ENCODE results near the gene MSMO1.

- TF ChIP-seq POLR2AphosphoS5 (IDR thresholded peaks at IDR 0.05; ENCODE audit: insufficient read depth in 1 of 2, low read depth in 1 of 2) (no peak), POLR2A (IDR thresholded peaks at IDR 0.05) (no peak)
Measured at GRCh38 chr4:165309456-165309855, 18.0 kb upstream of the MSMO1 start.

Measured in vagina (tissue), 2 donors.